ENCODE measurements around the gene ZNF282. TPM values are rescaled to one million over a fixed set of nuclear protein-coding genes. Genes with fewer than 3 reads are reported as not detected.

The ZNF282 gene
- total RNA-seq, 2 donors from 2014 or later: 10.7 to 12.1 TPM

DNA sequence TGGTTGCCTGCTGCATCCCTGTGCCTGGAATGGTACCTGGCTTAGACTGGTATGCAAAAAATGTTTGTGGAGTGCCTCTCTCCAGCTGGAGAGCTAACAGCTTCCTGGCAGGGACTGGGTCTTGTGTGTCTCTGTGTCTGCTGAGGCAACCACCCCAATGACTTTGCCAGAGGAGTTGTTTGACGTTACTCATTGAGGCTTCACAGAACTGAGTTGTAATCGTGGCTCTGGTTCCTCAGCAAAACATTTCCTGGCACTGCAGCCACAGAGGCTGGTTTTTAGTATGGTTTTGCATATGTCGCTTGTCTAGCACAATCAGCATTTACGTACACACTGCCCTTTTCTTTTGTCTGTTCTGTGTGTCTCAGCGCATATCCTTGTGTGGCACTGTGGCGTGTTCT, 7.5 kb downstream of the ZNF282 start:
- Histone ChIP-seq H3K36me3 (peaks cover 82% of the 10 kb centered on the region), H3K4me3 (no peak overlapping the region), H3K4me1 (peaks cover 0 to 3% of the 10 kb centered on the region in 2 donors), H3K27me3 (no peaks in the 10 kb centered on the region), H3K9me3 (no peaks in the 10 kb centered on the region), H3K27ac (no peak overlapping the region)
- TF ChIP-seq, protein P1, sequence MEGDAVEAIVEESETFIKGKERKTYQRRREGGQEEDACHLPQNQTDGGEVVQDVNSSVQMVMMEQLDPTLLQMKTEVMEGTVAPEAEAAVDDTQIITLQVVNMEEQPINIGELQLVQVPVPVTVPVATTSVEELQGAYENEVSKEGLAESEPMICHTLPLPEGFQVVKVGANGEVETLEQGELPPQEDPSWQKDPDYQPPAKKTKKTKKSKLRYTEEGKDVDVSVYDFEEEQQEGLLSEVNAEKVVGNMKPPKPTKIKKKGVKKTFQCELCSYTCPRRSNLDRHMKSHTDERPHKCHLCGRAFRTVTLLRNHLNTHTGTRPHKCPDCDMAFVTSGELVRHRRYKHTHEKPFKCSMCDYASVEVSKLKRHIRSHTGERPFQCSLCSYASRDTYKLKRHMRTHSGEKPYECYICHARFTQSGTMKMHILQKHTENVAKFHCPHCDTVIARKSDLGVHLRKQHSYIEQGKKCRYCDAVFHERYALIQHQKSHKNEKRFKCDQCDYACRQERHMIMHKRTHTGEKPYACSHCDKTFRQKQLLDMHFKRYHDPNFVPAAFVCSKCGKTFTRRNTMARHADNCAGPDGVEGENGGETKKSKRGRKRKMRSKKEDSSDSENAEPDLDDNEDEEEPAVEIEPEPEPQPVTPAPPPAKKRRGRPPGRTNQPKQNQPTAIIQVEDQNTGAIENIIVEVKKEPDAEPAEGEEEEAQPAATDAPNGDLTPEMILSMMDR (IDR thresholded peaks at IDR 0.05): no peak
- no peak for DNase-seq (ENCODE audit: low spot score)

DNA sequence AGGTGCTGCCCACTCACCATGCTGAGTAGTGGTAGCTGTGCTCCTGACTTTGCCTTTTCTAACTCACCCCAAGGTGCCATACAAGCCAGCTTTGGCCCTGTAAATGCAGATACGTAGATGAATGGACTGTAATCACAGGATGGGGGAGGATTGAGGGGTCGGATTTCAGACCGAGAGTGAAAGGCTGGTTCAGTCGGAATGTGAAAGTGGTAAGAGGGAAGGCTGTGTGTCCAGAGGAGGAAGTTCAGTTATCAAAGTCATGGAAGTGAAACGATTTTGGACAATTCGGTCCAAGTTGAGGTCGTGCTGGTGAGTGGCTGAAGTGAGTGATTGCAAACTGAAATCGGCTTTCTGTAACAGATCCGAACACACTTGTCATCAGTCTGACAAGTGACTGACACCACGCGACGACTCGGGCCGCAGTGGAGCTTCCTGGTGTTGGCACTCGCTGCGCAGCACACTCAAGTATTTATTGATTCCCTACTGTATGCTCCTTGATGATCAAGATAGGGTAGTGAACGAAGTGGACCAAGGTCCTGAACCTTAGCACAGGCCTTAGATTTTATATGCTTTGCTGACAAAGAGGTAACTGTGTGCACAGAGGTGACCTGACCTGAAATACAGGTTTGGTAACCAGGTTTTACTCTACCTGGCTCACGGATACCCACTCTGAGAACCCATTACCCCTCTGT, 10.5 kb downstream of the ZNF282 start:
- TF ChIP-seq, protein P1 (IDR thresholded peaks at IDR 0.05): no peak
- H3K4me1 ChIP-seq: no peaks in the 10 kb centered on the region
- H3K9me3 ChIP-seq: no peaks in the 10 kb centered on the region
- no peaks in the 10 kb centered on the region for H3K27me3 ChIP-seq
- no peak for DNase-seq (ENCODE audit: low spot score)
- peaks cover 83% of the 10 kb centered on the region for H3K36me3 ChIP-seq
- no peak overlapping the region for H3K4me3 ChIP-seq
- H3K27ac ChIP-seq: no peak overlapping the region

DNA sequence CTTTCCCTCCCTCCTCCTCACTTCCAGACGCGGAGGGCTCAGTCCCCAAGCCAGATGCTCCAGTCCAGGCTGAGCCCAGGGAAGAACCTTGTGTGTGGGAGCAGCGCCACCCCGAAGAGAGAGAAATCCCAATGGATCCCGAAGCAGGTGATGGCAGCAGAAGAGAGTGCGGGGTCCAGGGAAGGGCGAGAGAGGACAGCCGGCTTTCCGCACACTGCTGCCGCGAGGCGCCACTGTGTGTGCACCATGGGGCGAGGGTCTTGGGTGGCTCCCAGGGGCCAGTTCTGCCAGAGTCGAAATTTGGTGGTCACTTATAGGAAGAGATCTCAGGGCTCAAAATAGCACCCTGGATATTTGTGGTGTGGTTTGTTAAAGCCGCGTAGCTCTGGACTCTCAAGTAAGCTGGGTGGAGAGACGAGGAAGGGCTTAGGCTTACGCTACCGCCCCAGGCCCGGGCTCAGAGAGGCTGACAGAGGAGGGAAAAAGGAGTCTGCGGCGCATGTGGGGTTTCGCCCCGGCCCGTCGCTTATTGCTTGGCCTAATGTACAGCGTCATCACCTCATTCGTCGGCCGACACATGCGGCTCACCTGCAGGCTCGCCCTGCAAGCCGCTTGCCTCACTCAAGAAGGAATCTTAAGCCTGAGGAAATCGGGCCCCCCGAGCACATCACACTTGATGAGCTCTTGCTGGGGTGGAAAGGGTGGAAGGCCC, 12.1 kb downstream of the ZNF282 start:
- H3K36me3 ChIP-seq: peaks cover 83% of the 10 kb centered on the region
- H3K27ac ChIP-seq: no peak overlapping the region
- H3K9me3 ChIP-seq: no peaks in the 10 kb centered on the region
- H3K4me1 ChIP-seq: no peaks in the 10 kb centered on the region
- no peak overlapping the region for H3K4me3 ChIP-seq
- TF ChIP-seq, protein P1 (IDR thresholded peaks at IDR 0.05): no peak
- no peaks in the 10 kb centered on the region for H3K27me3 ChIP-seq
- no peak for DNase-seq (ENCODE audit: low spot score)

DNA sequence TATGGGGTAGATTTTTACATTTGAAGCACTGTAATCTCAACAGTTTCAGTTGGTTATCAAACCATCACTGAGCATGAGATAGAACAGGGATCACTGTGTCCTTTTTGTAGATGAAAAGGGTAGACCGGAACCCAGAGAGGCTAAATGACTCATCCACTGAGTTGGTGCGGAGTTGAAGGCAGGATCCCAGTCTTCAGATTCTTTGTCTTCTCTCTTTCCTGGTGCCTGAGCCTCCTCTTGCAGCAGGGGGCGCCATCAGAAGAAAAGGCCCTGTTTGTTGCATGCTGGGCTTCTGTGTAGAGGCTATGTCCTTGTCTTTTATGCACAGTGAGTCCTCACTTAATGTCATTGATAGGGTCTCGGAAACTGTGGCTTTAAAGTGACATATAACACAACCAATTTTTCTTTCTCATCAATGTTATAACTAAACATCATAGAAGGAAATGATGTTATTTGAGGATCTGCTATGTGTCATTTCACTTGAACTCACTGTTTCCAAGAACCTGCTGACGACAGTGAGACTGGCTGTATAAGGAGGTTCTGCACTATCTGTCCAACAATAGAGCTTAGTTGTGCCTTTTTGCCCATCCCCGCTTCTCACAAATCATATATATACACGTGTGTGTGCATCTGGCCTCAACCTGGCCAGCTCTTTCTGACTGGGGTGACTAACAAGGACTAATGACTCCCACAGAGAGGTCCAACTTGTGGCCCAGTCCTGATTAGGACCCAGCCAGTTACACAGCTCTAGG, 14.3 kb downstream of the ZNF282 start:
- Histone ChIP-seq H3K4me1 (no peaks in the 10 kb centered on the region), H3K9me3 (no peaks in the 10 kb centered on the region), H3K36me3 (peaks cover 83% of the 10 kb centered on the region), H3K4me3 (no peak overlapping the region), H3K27ac (no peak overlapping the region), H3K27me3 (no peaks in the 10 kb centered on the region)
- no peak for DNase-seq (ENCODE audit: low spot score)
- TF ChIP-seq, protein P1 (IDR thresholded peaks at IDR 0.05): peak in 1 of 2 donors; percentile 39

DNA sequence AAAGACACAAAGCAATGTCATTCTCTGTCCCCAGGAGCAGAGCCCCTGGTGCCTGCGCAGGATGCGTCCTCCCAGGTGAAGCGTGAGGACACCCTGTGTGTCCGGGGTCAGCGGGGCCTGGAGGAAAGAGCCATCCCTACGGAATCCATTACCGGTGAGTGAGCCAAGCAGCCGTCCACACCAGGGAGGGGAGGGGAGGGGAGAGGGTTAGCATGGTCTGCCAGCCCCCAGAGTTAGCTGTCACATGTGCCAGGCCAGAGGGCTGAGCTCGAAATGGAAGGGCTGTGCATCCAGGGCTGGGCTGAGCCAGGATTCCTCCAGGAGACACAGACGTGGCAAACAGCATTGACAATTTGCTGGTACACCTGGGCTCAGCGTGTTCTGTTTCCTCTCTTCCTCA, 15.2 kb downstream of the ZNF282 start:
- Histone ChIP-seq H3K36me3 (peaks cover 85% of the 10 kb centered on the region), H3K4me3 (no peak overlapping the region), H3K27ac (no peak overlapping the region), H3K27me3 (no peaks in the 10 kb centered on the region), H3K9me3 (no peaks in the 10 kb centered on the region), H3K4me1 (no peaks in the 10 kb centered on the region)
- no peak for DNase-seq (ENCODE audit: low spot score)
- TF ChIP-seq, protein P1 (IDR thresholded peaks at IDR 0.05): no peak
